AG09319 (cell line): ENCODE results near the gene HOXC10.

ENCODE experiments used
- DNase-seq: peaks from one replicate; pipeline ENCODE4 v3.0.0-alpha.2; 2010; ENCODE audit warnings: low read depth; ENCODE audit errors: extremely low read depth
- TF ChIP-seq, protein P1 (sequence below): IDR thresholded peaks from 2 replicates; pipeline ENCODE4 v1.5.1; 2011; ENCODE audit warnings: low read depth, mild to moderate bottlenecking, inconsistent platforms, low read length, moderate library complexity

Gene HOXC10

DNA sequence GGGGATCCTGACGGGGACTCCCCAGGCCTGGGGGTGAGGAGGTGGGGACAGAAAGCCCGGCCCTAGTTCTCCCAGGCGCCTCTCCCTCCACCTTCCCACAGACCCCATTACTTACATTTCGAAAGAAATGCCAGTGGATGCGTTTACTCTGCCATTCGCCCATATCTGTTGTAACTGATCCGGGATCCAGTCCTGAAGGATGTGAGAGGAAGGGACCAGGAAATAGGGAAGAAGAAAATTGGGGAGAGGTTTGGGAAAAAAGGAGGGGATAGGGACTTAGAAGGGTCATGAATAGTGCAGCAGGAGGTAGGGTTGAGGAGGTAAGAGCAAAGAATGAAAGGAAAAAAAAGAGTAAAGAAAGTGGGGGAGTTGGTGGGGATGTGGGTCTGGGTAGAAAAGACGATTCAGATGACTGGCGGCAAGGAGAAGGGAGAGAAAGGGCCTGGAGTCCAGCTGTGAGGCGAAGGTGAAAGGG, 29.1 kb upstream of the HOXC10 start:
- no peak for DNase-seq
- TF ChIP-seq, protein P1, sequence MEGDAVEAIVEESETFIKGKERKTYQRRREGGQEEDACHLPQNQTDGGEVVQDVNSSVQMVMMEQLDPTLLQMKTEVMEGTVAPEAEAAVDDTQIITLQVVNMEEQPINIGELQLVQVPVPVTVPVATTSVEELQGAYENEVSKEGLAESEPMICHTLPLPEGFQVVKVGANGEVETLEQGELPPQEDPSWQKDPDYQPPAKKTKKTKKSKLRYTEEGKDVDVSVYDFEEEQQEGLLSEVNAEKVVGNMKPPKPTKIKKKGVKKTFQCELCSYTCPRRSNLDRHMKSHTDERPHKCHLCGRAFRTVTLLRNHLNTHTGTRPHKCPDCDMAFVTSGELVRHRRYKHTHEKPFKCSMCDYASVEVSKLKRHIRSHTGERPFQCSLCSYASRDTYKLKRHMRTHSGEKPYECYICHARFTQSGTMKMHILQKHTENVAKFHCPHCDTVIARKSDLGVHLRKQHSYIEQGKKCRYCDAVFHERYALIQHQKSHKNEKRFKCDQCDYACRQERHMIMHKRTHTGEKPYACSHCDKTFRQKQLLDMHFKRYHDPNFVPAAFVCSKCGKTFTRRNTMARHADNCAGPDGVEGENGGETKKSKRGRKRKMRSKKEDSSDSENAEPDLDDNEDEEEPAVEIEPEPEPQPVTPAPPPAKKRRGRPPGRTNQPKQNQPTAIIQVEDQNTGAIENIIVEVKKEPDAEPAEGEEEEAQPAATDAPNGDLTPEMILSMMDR = no peak

DNA sequence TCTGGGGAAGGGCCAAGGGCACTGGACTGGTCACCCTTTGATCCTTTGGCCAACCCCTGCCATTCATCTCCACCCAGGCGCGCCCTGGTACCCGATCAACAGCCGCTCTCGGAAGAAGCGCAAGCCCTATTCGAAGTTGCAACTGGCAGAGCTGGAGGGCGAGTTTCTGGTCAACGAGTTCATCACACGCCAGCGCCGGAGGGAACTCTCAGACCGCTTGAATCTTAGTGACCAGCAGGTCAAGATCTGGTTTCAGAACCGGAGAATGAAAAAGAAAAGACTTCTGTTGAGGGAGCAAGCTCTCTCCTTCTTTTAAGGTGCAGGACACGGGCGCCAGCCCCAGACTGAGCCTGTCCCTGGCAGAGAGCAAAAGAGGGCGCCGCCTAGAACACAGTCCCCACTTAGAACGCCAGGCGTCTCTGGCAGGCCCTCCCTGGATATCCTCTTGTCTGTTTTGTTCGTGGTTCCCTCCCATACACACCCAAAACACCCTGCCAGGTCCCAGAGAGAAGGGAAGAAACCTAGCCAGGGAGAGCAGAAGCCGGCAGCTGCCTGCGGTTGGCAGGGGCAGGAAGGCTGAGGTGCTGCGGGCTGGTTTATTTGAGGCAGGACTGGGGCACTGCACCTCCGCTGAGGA, 28.6 kb upstream of the HOXC10 start:
- TF ChIP-seq, protein P1 = no peak
- DNase-seq = no peak

DNA sequence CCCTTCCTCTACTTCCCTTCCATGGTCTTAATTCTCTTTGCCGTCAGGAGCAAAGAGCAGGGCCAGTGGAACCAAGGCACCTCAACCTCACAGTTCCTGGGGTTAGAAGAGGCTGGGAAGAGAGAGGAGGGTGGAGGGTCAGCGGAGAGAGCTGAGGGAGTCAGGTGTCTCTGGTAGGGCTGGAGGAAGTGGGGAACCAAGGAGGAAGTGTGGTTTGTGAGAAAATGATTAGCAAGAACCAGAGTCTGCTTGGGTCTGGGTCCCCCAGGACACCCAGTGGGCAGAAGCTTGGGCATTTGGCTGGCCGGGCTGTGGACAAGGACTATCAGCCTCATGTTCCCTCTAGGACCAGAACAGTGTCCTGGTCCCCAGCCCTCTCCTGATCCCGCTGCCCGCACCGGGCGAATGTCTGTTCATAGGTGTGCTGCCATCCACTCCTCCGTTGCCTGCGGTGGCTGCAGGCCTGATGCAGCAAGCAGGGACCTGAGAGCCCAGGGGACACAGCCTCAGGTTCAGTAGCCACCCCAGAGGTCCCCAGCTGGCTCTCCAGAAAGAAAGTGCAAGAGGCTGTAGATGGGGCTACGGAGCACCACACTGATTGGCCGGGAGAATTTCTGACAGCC, 27.9 kb upstream of the HOXC10 start:
- TF ChIP-seq, protein P1 = no peak
- no peak for DNase-seq

DNA sequence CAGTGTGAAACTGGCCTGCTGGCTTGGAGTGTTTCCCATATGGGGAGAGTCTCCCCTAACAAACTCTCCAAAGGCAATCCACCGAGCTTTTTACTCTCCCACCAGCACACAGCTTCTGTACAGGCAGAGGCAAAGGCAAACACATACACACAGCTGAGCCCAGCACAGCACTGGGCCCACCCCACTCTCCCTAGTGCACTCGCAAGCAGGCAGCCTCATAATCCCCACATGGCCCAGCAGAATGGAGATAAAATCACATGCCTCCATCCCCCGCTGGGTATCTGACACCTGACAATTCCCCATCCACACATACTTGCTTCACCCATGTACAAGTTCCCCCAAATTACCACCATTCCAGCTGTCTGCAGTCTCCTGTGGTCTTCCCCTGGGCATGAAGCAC, 26.8 kb upstream of the HOXC10 start:
- TF ChIP-seq, protein P1 = no peak
- no peak for DNase-seq

DNA sequence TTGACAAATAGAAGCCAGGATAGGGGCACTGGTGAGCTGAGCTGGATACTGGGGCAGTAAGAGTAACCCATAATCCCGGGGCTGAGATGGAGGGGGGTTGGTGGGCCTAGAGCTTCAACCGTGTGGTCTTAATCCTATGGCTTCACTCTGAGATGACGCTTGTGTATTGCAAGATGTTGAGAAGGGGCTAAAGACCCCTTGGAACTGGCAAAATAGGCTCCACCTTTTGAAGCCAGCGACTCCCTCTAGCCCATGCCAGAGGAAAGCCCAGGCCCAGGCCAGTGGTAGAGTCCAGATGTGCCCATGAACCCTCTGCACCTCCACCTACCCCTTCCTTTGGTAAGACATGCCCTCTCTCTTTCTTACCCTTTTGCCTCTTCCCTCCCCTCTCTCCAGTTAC, 25.6 kb upstream of the HOXC10 start:
- TF ChIP-seq, protein P1 = no peak

DNA sequence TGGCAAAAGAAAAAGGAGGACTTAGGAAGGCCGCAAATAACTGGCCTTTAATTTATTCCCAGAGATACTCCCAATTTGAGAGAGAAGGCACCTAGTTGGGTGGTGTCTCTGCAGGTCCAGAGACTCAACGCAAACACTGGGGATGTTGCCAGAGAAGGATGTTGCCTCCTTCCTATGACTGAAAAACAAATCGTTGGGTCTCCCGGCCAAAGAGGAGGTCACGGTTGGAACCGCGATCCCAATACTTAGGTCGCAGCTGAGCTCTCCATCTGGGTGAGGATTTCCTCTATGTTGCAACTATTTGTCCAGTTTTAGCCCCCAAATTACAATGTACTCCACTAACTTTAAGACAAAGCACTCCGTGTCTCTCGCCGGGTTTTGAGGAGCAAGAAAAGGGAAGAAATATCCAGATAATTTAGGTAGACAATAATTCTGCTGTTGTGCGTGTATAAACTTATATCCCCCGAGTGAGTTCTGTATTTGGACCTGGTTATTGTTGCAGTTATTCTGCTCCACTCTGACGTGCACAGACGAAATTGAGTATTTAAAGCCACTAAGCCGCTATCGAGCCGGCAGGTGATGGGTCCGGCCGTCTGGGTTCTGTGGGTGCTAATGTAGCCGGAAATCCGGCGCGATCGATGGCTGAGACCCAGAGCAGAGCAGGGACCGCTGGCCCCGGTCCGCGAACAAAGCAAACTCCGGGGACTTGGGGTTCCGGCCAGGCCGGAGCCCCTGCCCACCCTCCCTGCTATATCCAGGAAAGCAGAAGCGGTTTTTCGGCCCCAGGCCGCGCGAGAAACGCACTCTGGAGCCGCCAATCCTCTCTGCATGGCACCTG, 24.5 kb upstream of the HOXC10 start:
- TF ChIP-seq, protein P1 = no peak
- DNase-seq = no peak

More for the DNA sequence above, 25.6 kb upstream of the HOXC10 start:
- DNase-seq = no peak
